Skeletal muscle cell (primary cell): ENCODE results near the gene MYB.

Source experiments
- DNase-seq: peaks from one replicate; pipeline ENCODE4 v3.0.0-alpha.2; 2010; ENCODE audit warnings: low read depth
- H3K4me3 ChIP-seq: 2 replicates; pipeline ENCODE4 v1.5.1; 2011; ENCODE audit warnings: low read depth, mild to moderate bottlenecking, control low read depth, low read length, moderate library complexity

The MYB gene

DNA sequence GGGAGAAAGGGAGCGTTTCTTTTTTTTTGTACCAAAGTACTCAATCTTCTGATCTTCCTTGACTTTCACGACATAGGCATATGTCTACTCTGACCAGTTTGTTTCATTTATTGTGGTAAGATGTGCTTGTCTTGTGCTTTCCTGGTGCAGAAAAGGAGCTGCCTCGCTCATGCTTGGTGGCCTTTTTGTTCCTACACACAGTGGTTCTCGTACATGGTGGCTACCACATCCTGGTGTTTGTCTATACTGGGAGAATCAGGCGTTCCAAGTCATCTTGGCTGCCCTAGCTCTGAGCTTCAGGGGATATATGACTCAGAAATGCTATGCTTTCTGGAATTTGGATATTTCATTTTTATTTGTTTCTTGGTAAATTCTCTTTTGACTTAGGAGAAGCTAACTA, 31.8 kb downstream of the MYB start:
- no peak overlapping the region for H3K4me3 ChIP-seq
- DNase-seq: peak; percentile 11

DNA sequence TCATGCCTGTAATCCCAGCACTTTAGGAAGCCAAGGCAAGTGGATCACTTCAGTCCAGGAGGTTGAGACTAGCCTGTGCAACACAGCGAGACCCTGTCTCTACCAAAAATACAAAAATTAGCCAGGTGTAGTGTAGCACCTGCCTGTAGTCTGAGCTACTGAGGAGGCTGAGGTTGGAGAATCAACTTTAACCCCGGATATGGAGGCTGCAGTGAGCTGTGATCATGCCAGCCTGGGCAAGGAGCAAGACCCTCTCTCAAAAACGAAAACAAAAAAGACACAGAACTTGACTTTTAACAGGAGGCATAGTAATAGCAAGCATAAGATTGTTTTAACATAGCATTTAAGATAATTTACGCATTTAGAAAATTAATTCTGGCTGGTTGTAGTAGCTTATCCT, 32.5 kb downstream of the MYB start:
- DNase-seq: no peak
- H3K4me3 ChIP-seq: no peak overlapping the region

DNA sequence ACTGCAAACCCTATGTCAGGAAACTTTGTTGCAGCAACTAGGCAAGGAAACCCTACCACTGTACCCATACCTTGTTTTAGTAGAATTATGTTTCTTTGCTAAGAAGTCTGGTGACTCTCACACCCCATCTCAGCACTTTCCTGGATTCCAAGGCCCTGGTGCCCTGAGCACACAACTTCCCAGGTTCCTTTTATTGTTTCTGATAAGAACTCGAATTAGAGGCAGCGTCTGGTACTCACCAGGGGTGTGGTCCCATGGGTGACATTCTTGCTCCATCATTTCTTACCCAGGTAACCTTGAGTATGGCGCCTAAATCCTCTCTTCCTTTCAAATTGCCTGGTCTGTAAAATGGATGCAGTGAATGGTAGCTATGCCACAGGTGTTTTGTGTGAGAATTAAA, 34.1 kb downstream of the MYB start:
- DNase-seq: no peak
- H3K4me3 ChIP-seq: no peak overlapping the region

DNA sequence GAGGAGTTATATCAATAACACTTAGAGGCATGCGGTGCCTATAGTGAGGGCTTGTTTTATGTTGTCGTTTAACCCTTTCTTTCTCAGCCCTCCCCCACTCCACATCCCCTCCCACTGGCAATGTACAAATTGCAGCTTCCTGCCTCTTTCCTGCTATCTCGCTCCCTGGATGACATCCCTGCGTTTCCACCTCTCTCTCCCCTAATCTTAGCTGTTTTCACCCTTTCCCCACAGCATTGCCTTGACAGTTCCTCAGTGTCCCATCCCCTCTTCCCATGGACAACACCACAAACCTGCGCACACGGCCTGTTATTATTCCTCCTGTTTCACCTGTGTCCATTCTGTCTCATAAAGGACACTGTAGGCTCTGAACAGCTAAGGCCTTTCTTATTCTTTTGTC, 34.5 kb downstream of the MYB start:
- no peak for DNase-seq
- no peak overlapping the region for H3K4me3 ChIP-seq

DNA sequence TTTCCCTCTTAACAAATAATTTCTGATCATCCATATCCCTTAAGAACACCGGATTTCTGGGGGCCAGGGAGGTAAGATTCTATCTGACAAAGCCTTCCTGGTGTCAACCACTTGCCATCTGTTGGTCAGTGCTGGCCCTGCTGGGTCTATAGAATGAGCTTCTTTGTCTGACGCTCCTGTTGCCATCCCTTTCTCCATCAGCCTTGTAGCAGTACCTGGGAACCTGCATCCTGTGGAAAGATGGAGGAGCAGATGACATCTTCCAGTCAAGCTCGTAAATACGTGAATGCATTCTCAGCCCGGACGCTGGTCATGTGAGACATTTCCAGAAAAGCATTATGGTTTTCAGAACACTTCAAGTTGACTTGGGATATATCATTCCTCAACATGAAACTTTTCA, 36.6 kb downstream of the MYB start:
- DNase-seq: no peak
- H3K4me3 ChIP-seq: no peak overlapping the region

DNA sequence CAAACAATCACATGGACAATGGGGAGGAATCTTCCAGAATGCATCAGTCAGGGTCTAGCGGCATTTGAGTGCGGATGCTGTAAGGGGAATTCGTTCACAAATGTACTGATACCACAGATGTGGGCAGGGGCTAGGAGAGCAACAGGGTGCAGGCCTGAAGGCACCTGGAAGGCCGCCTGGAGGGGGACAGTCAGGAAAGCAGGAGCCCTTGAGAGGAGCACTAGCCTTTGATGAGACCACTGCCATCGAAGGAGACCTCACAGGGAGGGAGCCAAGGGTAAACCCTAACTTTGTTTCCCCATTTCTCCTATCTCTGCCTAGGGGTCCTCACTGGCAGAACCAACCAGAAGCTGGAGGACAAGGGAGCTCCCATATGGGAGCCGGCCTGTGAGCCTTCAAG, 38.2 kb downstream of the MYB start:
- no peak for DNase-seq

DNA sequence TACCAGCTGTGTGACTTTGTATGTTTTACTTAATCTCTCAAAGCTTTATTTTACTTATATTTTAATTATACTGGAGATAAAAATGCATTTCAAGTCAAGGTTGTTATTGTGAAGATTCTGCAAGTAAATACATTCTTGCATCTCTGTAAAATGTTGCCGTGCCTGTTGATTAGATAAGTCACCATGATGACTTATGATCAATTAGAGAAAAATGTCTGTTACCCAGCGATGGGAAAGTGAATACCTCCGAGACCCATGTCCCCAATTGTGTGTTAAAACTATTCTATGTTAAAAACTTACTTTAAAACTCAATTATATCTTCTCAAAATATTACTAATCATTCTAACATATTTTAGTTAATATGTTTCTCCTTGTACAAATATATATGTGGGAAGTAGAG, 39.9 kb downstream of the MYB start:
- no peak for DNase-seq
- no peak overlapping the region for H3K4me3 ChIP-seq

More for the DNA sequence above, 38.2 kb downstream of the MYB start:
- H3K4me3 ChIP-seq: no peak overlapping the region

DNA sequence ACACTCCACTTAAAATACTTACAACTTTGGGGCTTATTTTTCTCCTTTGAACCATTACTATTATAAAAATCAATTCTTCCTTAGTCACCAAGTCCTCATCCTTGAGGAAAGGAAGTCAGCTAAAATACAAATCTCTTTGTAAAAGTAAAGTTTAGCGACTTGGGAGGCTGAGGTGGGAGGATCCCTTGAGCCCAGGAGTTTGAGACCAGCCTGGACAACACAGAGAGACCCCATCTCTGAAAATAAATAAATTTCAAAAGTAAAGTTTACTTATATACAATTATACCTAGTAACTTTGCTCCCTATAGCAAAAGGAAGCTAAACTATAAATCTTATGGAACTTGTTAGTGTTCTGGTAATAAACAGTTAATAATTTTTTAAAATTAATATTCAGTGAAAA, 40.4 kb downstream of the MYB start:
- H3K4me3 ChIP-seq: no peak overlapping the region

DNA sequence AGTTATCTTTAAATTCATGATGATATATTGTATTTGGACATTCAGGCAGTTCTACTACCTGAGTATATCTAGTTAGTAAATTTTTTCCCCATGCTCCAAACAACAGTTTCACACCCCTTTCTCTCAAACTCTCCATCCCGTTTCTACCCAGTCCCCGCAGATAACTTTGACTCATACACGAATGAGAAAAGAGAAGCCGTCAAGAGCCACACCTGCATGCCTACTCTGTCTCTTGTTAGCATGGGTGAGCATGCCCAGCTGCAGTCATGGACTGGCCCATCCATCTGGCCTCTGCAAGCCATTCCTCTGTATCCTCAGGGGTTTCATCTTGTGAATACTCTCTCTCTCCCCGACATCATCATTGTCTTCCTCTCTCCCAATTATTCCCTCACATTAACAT, 41.5 kb downstream of the MYB start:
- no peak for DNase-seq
- no peak overlapping the region for H3K4me3 ChIP-seq

More for the DNA sequence above, 40.4 kb downstream of the MYB start:
- DNase-seq: no peak

DNA sequence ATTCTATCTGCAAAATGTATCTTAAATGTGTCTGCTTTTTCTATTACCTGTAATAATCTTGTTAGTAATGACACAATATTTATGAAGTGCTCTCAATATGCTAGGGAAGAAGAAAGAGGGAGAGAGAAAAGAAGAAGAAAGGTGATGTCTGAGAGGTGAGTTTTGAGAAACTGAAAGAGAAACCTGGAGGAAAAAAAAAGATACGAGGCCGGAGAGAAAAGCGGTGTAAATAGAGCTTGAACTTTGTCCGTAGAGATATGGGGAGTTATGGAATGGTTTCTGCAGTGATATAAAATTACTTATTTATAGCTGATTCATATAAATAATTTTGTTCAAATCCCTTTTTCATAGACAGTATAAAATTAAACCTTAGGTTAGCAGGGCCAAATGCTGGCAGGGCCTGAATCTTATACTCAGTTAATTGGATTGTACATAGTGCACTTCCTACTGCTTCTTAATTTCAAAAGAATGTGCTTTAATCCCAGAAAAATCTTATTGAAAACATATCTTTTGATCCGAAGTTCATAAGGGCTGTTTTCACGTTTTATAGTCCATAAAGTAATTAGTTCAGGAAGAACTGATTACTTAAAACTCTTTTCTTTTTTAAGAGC, 43.0 kb downstream of the MYB start:
- DNase-seq: no peak
- no peak overlapping the region for H3K4me3 ChIP-seq

DNA sequence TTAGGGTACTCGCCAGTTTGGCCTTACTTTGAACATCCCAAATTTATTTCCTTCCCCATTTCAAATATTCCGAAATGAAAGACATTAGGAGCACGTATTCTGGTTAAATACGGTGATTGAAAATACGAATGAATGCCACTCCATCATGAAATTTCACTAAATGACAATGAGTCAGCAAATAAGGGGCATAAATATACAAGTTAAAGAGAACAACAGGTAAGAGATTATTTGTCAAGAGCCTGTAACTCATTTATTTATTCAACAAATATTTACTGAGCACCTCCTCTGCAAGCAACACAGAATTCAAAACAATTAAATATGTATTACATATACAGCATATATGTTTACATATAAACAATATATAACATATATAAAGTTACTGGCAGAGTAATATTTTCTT, 44.8 kb downstream of the MYB start:
- no peak overlapping the region for H3K4me3 ChIP-seq
- DNase-seq: no peak

DNA sequence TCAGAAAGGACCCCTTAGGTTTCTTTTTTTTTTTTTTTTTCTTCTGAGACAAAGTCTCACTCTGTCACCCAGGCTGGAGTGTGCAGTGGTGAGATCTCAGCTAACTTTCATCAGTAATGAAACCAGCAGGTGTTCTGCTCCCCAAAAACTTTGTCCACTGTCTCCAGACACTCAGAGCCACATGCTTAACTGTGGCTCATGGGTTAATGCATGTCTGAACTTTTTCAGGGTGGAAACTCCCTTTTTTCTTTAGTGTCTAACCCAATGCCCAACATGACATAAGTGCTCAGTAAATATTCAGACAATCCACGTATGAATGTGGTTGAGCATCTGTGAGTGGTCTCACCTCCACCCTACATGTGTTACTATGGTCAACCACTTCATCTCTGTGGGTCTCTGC, 45.4 kb downstream of the MYB start:
- no peak overlapping the region for H3K4me3 ChIP-seq
- DNase-seq: no peak

DNA sequence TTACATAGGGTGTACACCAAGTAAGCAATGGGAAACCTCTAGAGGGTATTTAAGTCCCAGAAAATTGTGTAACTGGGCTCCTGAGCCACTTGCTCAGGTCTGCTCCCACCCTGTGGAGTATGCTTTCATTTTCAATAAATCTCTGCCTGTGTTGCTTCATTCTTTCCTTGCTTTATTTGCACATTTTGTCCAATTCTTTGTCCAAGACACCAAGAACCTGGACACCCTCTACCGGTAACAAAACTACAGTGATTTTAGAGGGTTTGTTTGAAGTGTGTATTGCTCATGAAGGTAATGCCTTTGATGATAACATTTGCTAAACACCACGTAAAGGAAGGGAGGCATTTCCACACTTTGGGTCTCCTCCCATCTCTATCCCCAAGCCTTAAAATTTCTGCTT, 46.2 kb downstream of the MYB start:
- no peak overlapping the region for H3K4me3 ChIP-seq
- DNase-seq: no peak

DNA sequence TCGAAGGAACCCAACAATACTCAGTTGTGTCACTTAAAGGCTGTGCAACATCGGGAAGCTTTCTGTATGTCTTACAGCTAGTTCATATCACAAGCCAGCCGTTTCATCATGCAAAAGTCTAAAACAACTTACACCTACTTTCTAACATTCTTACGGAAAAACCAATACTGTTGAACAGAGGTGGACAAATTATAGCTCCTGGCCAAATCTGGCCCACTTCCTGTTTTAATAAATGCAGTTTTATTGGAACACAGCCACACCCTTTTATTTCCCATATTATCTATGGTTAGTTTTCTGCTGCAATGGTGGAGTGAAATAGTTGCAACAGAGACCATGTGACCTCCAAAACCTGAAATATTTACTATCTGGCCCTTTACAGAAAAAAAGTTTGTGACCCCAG, 46.6 kb downstream of the MYB start:
- DNase-seq: no peak
- no peak overlapping the region for H3K4me3 ChIP-seq

DNA sequence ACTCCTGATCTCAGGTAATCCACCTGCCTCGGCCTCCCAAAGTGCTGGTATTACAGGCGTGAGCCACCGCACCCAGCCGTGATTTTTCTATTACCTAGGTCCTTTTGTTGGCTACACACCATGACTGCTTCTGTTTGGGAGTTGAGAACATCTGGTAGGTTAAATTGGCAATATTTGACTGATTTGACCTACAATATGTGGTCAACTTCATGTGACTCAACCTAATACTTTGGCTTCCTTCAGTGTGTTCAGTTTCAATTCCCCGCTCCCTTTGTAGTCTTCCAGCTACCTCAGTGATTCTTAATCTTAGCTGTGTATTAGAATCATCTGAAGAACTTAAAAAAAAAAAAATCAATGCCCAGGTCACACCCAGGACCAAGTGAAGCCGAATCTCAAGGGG, 47.4 kb downstream of the MYB start:
- DNase-seq: no peak
- H3K4me3 ChIP-seq: no peak overlapping the region

DNA sequence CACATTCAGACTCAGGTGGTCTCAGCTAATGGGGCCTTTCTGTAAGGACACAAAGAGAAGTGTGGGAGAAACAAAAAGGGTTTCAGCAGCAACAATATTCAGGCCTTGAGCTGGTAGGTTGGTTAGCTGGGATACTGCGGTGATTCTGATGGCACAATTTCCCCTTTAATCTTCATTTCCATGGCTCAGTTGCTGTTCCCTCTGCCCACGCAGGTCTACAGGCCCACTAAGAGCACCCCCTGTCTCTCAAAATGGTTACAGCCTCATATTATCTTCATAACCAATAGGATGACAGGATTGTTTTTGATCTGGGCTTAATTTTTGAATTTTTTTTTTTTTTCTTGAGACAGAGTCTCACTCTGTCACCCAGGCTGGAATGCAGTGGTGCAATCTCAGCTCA, 48.9 kb downstream of the MYB start:
- no peak for DNase-seq
- H3K4me3 ChIP-seq: no peak overlapping the region

DNA sequence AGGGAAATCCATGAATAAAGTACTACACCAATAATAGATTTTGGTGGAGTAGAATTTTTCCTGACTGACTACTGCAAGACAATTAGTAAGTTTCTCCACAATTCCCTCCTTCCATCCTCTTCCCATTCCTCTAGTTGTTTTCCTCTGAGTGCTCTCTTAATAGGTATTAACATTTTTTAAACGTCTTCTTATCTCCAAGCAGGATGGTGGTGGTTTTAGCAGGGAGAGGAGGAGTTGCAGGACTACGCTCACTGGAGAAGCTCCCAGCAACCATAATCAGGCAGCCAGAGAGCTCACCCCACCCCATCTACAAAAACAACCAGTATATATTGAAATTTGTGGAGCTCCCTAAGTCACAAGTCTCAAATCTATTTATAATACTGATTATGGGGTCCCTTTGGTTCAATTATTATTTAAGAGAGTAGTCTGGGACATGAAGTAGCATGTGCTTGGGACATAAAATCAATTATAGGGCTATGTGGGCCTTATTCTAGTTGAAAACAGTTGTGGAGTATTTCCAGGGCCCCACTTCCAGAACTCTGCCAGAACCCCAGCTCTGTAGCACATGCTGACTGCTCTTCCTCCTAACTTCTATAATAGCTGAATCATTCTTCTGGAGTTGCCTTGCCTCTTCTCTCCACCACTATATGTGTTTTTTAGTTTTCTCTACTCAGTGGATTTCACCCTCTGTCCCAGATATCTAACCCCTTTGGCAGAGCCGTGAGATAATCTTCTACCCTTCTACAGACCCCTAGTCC, 49.8 kb downstream of the MYB start:
- H3K4me3 ChIP-seq: no peak overlapping the region
- DNase-seq: no peak

DNA sequence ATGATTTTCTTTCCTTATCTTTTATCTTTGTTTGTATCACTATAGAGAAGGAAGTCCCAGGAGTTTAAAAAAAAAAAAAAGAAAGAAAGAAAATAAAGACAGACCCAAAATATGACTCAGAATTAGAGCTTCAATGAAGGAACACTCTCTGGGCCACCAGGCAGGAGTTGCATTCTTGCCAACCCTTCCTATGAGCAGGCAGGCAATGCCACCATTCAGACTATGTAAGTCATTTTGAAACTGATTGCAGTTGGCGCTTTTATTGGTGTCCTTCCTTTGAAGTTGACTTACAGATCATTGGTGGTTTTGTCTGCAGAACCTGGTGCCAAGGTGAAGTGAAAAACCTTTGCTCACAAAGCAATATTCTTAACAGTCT, 50.3 kb downstream of the MYB start:
- H3K4me3 ChIP-seq: no peak overlapping the region
- no peak for DNase-seq

DNA sequence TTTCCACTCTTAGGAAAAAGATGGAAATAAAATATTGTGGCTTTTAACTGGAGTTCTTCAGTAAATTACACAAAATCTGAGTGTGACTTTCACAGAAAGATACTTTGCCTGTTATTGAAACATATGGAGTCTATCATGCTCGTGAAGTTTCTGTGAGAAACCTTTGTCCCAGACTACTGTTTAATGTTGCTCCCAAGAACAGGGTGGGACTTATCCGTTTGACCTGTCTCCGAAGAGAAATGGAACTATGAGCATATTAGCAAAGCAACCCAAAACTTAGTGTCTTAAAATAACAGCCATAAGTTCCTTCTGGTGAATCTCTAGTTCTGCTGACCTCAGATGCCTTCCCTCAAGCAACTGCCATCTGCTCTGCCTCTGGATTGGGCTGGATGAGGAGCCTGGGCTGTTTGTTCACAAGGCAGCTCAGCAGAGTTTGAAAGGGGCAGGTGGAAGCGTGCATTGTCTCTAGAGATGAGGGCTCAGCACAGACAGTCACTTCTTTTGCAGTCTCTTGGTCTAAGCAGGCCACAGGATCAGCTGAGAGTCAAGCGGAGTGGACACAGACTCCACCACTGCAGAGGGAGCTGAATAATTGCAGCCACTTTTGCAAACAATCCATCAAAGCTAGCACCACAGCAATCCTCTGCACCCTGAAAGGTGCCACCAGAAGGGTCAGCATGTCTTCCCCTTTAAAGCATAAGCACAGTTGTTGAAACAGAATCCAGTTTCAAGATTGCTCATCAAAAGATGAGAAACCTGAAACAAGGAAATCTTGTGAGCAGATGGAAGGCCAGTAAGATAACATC, 52.8 kb downstream of the MYB start:
- DNase-seq: no peak
- H3K4me3 ChIP-seq: no peak overlapping the region

DNA sequence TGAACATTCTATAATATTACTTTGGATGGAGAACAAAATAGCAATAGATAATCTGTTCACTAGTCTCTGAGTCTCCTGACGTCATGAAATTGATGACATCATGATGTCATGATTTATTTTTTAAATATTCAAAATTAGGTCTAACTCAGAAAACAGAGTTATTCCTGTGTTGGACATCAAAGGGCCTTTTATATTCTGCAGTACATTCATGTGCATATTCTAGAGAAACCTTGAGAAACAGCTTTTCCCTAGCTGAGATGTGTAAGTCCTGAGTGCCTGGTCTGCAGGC, 53.3 kb downstream of the MYB start:
- H3K4me3 ChIP-seq: no peak overlapping the region
- DNase-seq: no peak

DNA sequence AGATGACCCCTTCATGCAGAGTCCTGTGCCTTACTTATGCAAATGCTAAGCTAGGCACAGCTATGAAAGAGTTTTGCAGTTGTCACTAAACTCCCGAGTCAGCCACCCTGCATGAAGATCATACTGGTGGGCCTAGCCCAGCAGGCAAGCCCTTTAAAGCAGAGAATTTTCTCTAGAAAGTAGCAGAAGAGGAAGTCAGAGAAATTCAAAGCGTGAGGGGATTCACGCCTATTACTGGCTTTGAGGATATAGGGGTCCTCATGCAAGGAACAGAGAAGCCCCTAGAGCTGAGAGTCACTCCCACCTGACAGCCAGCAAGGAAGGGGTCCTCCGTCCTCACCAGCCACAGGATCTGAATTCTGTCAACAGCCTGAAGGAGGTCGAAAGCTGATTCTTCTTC, 54.6 kb downstream of the MYB start:
- H3K4me3 ChIP-seq: no peak overlapping the region
- no peak for DNase-seq
